Caco-2 (cell line): ENCODE data around the gene RPS6KA3. TPM values are rescaled to one million over a fixed set of nuclear protein-coding genes. Genes with fewer than 3 reads are reported as not detected.

Experiments used
- BruUV-seq: library from RNA; stranded (reverse); fragments of 400-500 nt; replicated peaks from 2 replicates; lab custom pipeline; 2021; lab: Mats Ljungman, UMichigan
- CTCF ChIA-PET: fragments of 300-600 bp; sonication (Branson Sonifier 250); formaldehyde crosslinking; loops from one replicate; lab custom pipeline; 2022; ENCODE audit warnings: antibody characterized with exemption; lab: Charles Lee
- POLR2A ChIA-PET: fragments of 300-600 bp; sonication (Branson Sonifier 250); formaldehyde crosslinking; loops from one replicate; lab custom pipeline; 2022; ENCODE audit warnings: antibody characterized with exemption; lab: Charles Lee
- DNase-seq, 2 experiments: peaks; one replicate each; pipeline versions ENCODE4 v3.0.0 to v3.0.0-alpha.2; 2020 to 2022
- H3K27me3 ChIP-seq: replicated peaks from 2 replicates; pipeline ENCODE4 v1.6.0; 2011; ENCODE audit warnings: low read length; ENCODE audit not compliant: control insufficient read depth, insufficient read depth
- H3K36me3 ChIP-seq: 2 replicates; pipeline ENCODE4 v1.5.1; 2011; ENCODE audit warnings: low read length; ENCODE audit not compliant: control insufficient read depth, insufficient read depth
- H3K4me1 ChIP-seq: fragments of 250-450 bp; sonication (Bioruptor Pico); 2 replicates; pipeline ENCODE4 v1.5.1; 2020; ENCODE audit warnings: mild to moderate bottlenecking
- H3K4me3 ChIP-seq: 2 replicates; pipeline ENCODE4 v1.5.1; 2011; ENCODE audit warnings: low read depth, mild to moderate bottlenecking, control low read depth, low read length
- H3K9me3 ChIP-seq: fragments of 250-450 bp; sonication (Bioruptor Pico); 2 replicates; pipeline ENCODE4 v1.5.1; 2020; ENCODE audit warnings: mild to moderate bottlenecking, moderate library complexity
- H3K27ac Mint-ChIP-seq: one replicate; pipeline ENCODE4 v1.8.0; 2022; ENCODE audit warnings: mixed read lengths; ENCODE audit not compliant: unreplicated experiment
- H3K27me3 Mint-ChIP-seq: one replicate; pipeline ENCODE4 v1.8.0; 2022; ENCODE audit warnings: mixed read lengths; ENCODE audit not compliant: insufficient read depth, unreplicated experiment
- H3K36me3 Mint-ChIP-seq: one replicate; pipeline ENCODE4 v1.8.0; 2022; ENCODE audit warnings: mild to moderate bottlenecking, mixed read lengths; ENCODE audit not compliant: insufficient read depth, unreplicated experiment
- H3K4me1 Mint-ChIP-seq: one replicate; pipeline ENCODE4 v1.8.0; 2022; ENCODE audit warnings: low read depth, mixed read lengths; ENCODE audit not compliant: unreplicated experiment
- H3K4me3 Mint-ChIP-seq: one replicate; pipeline ENCODE4 v1.8.0; 2022; ENCODE audit warnings: mild to moderate bottlenecking, moderate library complexity, mixed read lengths; ENCODE audit not compliant: unreplicated experiment
- H3K9me3 Mint-ChIP-seq: one replicate; pipeline ENCODE4 v1.8.0; 2022; ENCODE audit warnings: mixed read lengths; ENCODE audit not compliant: unreplicated experiment
- CTCF ChIP-seq, 2 experiments: fragments of 200-600 bp in 1 of 2; IDR thresholded peaks; 1 replicate in 1 of 2; 2 replicates in 1 of 2; pipeline versions ENCODE4 v1.5.1 to v1.8.0; 2011 to 2022; ENCODE audit warnings: antibody characterized with exemption in 1 of 2, control low read depth in 1 of 2, inconsistent platforms in 1 of 2, low read depth in 1 of 2, low read length in 1 of 2, mild to moderate bottlenecking in 1 of 2, moderate library complexity in 1 of 2; ENCODE audit not compliant: insufficient read depth in 1 of 2, severe bottlenecking in 1 of 2, unreplicated experiment in 1 of 2
- intact Hi-C: fragments of 100-400 bp; cut with micrococcal nuclease; formaldehyde crosslinking; loops from one replicate; pipeline ENCODE4 v1.10.0; 2022; ENCODE audit not compliant: unreplicated experiment
- total RNA-seq: library from RNA; stranded (reverse); gene quantifications from 2 replicates; pipeline ENCODE4 v1.2.3, GENCODE V29; 2022

RPS6KA3 gene
- total RNA-seq, 1 experiment from 2014 or later = 104 TPM

GRCh38 chrX:20181598-20182329 lies 84.9 kb downstream of the RPS6KA3 start:
- Mint-ChIP-seq H3K4me3 (no peak overlapping the region), H3K36me3 (peaks cover 69% of the 10 kb centered on the region), H3K4me1 (peaks cover 8% of the 10 kb centered on the region), H3K27ac (no peak overlapping the region), H3K27me3 (no peaks in the 10 kb centered on the region), H3K9me3 (no peaks in the 10 kb centered on the region)
- no peaks in the 10 kb centered on the region for H3K4me1 ChIP-seq
- no peak overlapping the region for H3K4me3 ChIP-seq
- POLR2A ChIA-PET = no interaction called here
- H3K9me3 ChIP-seq = no peaks in the 10 kb centered on the region
- H3K36me3 ChIP-seq = no peaks in the 10 kb centered on the region
- intact Hi-C loops = no loop called here
- CTCF ChIA-PET = no interaction called here
- BruUV-seq = no TSS peak
- no peaks in the 10 kb centered on the region for H3K27me3 ChIP-seq
- no peak for DNase-seq
- TF ChIP-seq CTCF (IDR thresholded peaks at IDR 0.05; ENCODE audit: insufficient read depth in 1 of 2, low read depth in 1 of 2, low read length in 1 of 2, severe bottlenecking in 1 of 2, unreplicated experiment in 1 of 2) = no peak

- TF ChIP-seq CTCF (IDR thresholded peaks at IDR 0.05; ENCODE audit: insufficient read depth in 1 of 2, low read depth in 1 of 2, low read length in 1 of 2, severe bottlenecking in 1 of 2, unreplicated experiment in 1 of 2) = no peak
- BruUV-seq = no TSS peak
- ChIA-PET POLR2A (no interaction called here), CTCF (no interaction called here)
- peaks cover 8% of the 10 kb centered on the region for H3K4me1 Mint-ChIP-seq
- peaks cover 52% of the 10 kb centered on the region for H3K36me3 Mint-ChIP-seq
- DNase-seq = no peak
- Histone ChIP-seq H3K9me3 (no peaks in the 10 kb centered on the region), H3K4me3 (no peak overlapping the region), H3K27me3 (no peaks in the 10 kb centered on the region), H3K4me1 (no peaks in the 10 kb centered on the region), H3K36me3 (no peaks in the 10 kb centered on the region)
- H3K9me3 Mint-ChIP-seq = no peaks in the 10 kb centered on the region
- no peak overlapping the region for H3K27ac Mint-ChIP-seq
- H3K27me3 Mint-ChIP-seq = no peaks in the 10 kb centered on the region
- intact Hi-C loops = no loop called here
- H3K4me3 Mint-ChIP-seq = no peak overlapping the region
Measured at GRCh38 chrX:20177093-20177492, 89.6 kb downstream of the RPS6KA3 start.

- no peak for DNase-seq
- intact Hi-C loops = no loop called here
- Mint-ChIP-seq H3K27me3 (no peaks in the 10 kb centered on the region), H3K36me3 (peaks cover 48% of the 10 kb centered on the region), H3K4me1 (peaks cover 2% of the 10 kb centered on the region), H3K4me3 (no peak overlapping the region), H3K27ac (no peak overlapping the region), H3K9me3 (no peaks in the 10 kb centered on the region)
- POLR2A ChIA-PET = no interaction called here
- TF ChIP-seq CTCF (IDR thresholded peaks at IDR 0.05; ENCODE audit: insufficient read depth in 1 of 2, low read depth in 1 of 2, low read length in 1 of 2, severe bottlenecking in 1 of 2, unreplicated experiment in 1 of 2) = no peak
- H3K4me1 ChIP-seq = no peaks in the 10 kb centered on the region
- CTCF ChIA-PET = no interaction called here
- H3K36me3 ChIP-seq = peaks cover 1% of the 10 kb centered on the region; the same call in 1 of the 2 replicates
- H3K27me3 ChIP-seq = no peaks in the 10 kb centered on the region
- H3K4me3 ChIP-seq = no peak overlapping the region
- BruUV-seq = no TSS peak
- H3K9me3 ChIP-seq = no peaks in the 10 kb centered on the region
Measured at GRCh38 chrX:20173856-20174255, 92.9 kb downstream of the RPS6KA3 start.
